Gastroesophageal sphincter (tissue), 3 donors: ENCODE results near the gene IRX4.

Experiments
- POLR2A ChIP-seq, 2 donors: fragments of 450-650 bp; IDR thresholded peaks; one replicate each; pipeline ENCODE4 v1.6.1; 2017; ENCODE audit warnings: antibody characterized with exemption in 2 of 2, mild to moderate bottlenecking in 2 of 2, moderate library complexity in 1 of 2
- TF ChIP-seq, protein P1 (sequence below), 4 experiments: fragments of 200-600 bp in 2 of 4; fragments of 450-650 bp in 2 of 4; sonication (generic) in 1 of 4; IDR thresholded peaks; one replicate each; pipeline ENCODE4 v1.5.1; 2017 to 2019; ENCODE audit warnings: antibody characterized with exemption in 4 of 4, mild to moderate bottlenecking in 2 of 4, moderate library complexity in 2 of 4

GRCh38 chr5:1842004-1842819 lies 40.5 kb downstream of the IRX4 start:
- TF ChIP-seq, protein P1, sequence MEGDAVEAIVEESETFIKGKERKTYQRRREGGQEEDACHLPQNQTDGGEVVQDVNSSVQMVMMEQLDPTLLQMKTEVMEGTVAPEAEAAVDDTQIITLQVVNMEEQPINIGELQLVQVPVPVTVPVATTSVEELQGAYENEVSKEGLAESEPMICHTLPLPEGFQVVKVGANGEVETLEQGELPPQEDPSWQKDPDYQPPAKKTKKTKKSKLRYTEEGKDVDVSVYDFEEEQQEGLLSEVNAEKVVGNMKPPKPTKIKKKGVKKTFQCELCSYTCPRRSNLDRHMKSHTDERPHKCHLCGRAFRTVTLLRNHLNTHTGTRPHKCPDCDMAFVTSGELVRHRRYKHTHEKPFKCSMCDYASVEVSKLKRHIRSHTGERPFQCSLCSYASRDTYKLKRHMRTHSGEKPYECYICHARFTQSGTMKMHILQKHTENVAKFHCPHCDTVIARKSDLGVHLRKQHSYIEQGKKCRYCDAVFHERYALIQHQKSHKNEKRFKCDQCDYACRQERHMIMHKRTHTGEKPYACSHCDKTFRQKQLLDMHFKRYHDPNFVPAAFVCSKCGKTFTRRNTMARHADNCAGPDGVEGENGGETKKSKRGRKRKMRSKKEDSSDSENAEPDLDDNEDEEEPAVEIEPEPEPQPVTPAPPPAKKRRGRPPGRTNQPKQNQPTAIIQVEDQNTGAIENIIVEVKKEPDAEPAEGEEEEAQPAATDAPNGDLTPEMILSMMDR (IDR thresholded peaks at IDR 0.05), result no peak
- no peak for TF ChIP-seq POLR2A (IDR thresholded peaks at IDR 0.05)
